Fibroblast of the aortic adventitia (primary cell): ENCODE results near the gene CDH13. TPM values are rescaled to one million over a fixed set of nuclear protein-coding genes. Genes with fewer than 3 reads are reported as not detected.

Source experiments
- DNase-seq: peaks from one replicate; pipeline ENCODE4 v3.0.0-alpha.2; 2010; ENCODE audit warnings: low read depth
- H3K4me3 ChIP-seq: 2 replicates; pipeline ENCODE4 v1.5.1; 2011; ENCODE audit warnings: low read depth, mild to moderate bottlenecking, control low read depth, low read length, moderate library complexity
- total RNA-seq: library from RNA; depleted of rRNA; stranded (reverse); fragments of >200 nt; gene quantifications from 2 replicates; pipeline ENCODE4 v1.2.3, GENCODE V29; 2012; ENCODE audit warnings: low replicate concordance
- TF ChIP-seq, protein P1 (sequence below): IDR thresholded peaks from 2 replicates; pipeline ENCODE4 v1.5.1; 2011; ENCODE audit warnings: mild to moderate bottlenecking, low read length, control low read depth, inconsistent platforms; ENCODE audit not compliant: insufficient read depth

The CDH13 gene
- total RNA-seq, 1 donor = 55.7 TPM

DNA sequence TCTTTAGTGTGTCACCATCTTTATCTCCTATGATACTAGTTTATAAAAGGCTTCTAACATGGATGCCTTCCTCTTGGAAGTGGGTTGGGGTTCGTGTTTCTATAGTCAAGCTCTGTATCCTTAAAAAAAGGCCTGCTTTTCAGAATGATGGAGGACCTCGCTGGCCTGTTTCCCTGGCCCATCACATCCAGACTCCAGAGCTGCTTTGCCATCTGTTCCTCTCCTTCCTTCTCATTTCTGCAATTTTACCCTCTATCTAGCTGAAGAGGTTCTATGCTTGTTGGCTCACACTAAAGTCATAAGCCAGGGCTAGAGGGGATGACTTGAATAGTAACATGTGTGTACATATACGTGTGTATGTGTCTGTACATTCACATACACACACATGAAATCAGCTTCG is 730.2 kb downstream of the CDH13 start:
- DNase-seq = no peak
- TF ChIP-seq, protein P1, sequence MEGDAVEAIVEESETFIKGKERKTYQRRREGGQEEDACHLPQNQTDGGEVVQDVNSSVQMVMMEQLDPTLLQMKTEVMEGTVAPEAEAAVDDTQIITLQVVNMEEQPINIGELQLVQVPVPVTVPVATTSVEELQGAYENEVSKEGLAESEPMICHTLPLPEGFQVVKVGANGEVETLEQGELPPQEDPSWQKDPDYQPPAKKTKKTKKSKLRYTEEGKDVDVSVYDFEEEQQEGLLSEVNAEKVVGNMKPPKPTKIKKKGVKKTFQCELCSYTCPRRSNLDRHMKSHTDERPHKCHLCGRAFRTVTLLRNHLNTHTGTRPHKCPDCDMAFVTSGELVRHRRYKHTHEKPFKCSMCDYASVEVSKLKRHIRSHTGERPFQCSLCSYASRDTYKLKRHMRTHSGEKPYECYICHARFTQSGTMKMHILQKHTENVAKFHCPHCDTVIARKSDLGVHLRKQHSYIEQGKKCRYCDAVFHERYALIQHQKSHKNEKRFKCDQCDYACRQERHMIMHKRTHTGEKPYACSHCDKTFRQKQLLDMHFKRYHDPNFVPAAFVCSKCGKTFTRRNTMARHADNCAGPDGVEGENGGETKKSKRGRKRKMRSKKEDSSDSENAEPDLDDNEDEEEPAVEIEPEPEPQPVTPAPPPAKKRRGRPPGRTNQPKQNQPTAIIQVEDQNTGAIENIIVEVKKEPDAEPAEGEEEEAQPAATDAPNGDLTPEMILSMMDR = no peak
- no peak overlapping the region for H3K4me3 ChIP-seq

DNA sequence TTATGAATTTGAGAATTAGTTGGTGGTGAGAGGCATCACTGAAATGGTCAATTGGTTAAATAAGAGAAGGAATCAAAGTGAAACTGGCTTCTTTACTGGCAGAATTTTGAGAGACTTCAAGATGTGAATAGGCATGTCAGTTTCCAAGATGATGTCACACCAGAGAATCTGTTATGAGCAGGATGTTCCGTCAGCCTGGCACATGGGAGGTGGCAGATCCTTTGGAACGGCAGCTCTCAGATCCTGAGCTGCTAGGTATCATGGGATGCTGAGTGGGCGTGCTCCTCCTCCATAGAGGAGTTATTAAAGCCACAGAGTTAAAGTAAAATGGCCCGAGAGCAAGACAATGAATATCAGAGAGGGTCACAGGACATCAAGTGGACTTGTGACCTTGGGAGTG is 736.8 kb downstream of the CDH13 start:
- no peak overlapping the region for H3K4me3 ChIP-seq
- TF ChIP-seq, protein P1 = no peak
- DNase-seq = no peak

DNA sequence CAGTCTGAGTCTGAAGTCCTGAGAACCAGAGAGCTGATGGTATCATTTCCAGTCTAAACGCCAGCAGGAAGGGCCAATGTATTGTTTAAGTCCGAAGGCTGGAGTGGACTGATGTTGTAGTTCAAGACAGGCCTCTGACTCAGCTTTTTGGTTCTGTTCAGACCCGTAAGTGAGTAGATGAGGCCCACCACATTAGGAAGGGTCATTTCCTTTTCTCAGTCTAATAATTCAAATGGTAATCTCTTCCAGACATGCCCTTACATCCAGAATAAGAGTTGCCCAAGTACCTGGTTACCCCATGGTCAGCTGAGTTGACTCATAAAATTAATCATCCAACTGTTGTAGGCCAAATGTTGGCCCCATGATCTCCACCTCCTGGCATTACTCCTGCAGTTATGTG is 738.4 kb downstream of the CDH13 start:
- TF ChIP-seq, protein P1 = no peak
- peak; percentile 70 for DNase-seq
- H3K4me3 ChIP-seq = no peak overlapping the region

DNA sequence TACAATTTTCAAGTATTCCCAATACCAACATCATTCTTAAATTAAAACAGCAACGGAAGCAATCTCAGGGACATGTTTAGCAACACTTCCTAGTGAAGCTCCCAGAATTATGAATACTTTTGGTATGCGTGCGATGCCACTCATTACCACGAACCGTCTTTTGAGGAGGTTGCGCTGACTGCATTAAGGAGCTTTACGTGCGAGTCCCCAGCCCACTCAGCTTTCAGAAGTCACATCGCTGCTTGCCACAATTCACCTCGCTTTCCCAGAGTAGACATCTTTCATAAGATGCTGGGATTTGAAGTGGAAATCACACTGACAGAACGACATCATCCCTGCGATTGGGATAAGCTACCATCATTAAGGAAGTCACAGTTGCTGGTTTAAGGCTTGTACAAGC is 739.5 kb downstream of the CDH13 start:
- no peak for DNase-seq

DNA sequence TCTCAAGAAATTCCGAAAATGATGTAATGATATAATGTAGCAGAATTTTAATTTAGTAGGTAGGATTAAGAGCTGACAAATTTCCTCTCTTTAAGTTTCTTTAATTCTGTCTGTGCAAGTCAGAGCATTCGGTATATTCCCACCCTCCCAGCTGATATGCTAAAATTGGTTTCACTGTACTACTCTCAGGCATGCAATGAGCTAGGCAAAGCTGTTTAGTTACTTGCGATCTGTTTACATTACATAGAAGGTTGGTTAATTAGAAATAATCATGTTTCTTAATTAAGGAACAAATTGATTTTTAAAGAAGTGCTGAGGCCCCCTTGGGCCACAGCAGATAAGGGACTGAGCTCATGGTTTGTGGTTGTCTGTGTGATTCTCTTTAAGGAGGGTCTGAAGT is 748.2 kb downstream of the CDH13 start:
- no peak for DNase-seq
- TF ChIP-seq, protein P1 = no peak
- H3K4me3 ChIP-seq = no peak overlapping the region

More for the DNA sequence above, 739.5 kb downstream of the CDH13 start:
- H3K4me3 ChIP-seq = no peak overlapping the region
- TF ChIP-seq, protein P1 = no peak

DNA sequence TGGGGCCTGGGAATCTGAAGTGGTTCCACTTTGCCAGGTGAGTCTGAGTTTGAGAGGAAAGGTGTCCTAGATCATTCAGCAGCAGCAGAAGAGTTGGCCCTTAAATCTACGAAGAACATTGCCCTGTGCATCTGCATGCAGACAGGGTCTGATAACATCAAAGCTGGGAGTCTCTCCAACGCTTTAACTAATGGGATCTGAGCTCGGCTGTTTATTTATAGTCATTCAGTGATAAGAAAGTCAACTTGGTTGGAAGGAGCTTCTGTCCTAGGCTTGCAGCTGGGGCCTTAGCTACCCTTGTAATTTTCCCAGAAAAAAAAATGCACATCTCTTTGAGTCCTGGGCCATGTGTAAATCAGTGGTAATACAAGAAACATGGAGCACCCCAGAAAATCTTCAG is 763.0 kb downstream of the CDH13 start:
- DNase-seq = peak; percentile 18
- TF ChIP-seq, protein P1 = no peak
- no peak overlapping the region for H3K4me3 ChIP-seq

DNA sequence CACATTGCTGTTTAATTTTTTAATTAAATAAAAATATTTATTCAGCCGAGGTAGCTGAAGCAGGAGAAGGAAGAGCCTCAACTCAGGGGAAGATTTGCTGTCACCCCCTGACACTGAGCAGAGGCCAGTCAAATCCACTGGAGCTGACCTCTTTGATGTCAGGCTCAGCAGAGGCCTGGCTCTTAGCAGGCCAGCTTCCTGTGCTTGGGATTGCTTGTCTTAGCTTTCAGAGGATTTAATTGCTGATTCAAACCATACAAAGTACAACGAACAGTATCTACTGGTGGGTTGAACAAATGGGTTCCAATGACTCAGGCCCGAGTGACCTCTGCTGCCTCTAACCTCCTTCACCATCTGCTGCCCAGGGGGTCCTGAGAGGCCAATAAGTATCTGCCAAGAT is 764.0 kb downstream of the CDH13 start:
- DNase-seq = peak; percentile 4
- TF ChIP-seq, protein P1 = no peak
- H3K4me3 ChIP-seq = no peak overlapping the region
